Endothelial cell (in vitro differentiated cells): Measurements from ENCODE around the gene MALT1. TPM values are rescaled to one million over a fixed set of nuclear protein-coding genes. Genes with fewer than 3 reads are reported as not detected.

ENCODE experiments used
- DNase-seq: peaks from one replicate; pipeline ENCODE4 v3.0.0; 2021; ENCODE audit warnings: low spot score
- H3K27ac Mint-ChIP-seq: one replicate; pipeline ENCODE4 v1.8.0; 2021; ENCODE audit warnings: mixed read lengths, inconsistent platforms; ENCODE audit not compliant: unreplicated experiment
- H3K27me3 Mint-ChIP-seq: one replicate; pipeline ENCODE4 v1.8.0; 2021; ENCODE audit warnings: mild to moderate bottlenecking, moderate library complexity, mixed read lengths, inconsistent platforms; ENCODE audit not compliant: unreplicated experiment
- H3K36me3 Mint-ChIP-seq: one replicate; pipeline ENCODE4 v1.8.0; 2021; ENCODE audit warnings: mild to moderate bottlenecking, low read depth, mixed read lengths, inconsistent platforms; ENCODE audit not compliant: unreplicated experiment
- H3K4me1 Mint-ChIP-seq: one replicate; pipeline ENCODE4 v1.8.0; 2021; ENCODE audit warnings: mild to moderate bottlenecking, mixed read lengths, inconsistent platforms; ENCODE audit not compliant: unreplicated experiment
- H3K4me3 Mint-ChIP-seq: one replicate; pipeline ENCODE4 v1.8.0; 2021; ENCODE audit warnings: mild to moderate bottlenecking, mixed read lengths, inconsistent platforms; ENCODE audit not compliant: unreplicated experiment
- H3K9me3 Mint-ChIP-seq: one replicate; pipeline ENCODE4 v1.8.0; 2021; ENCODE audit warnings: mixed read lengths, inconsistent platforms; ENCODE audit not compliant: unreplicated experiment
- CTCF ChIP-seq: fragments of 200-600 bp; sonication (generic); IDR thresholded peaks from one replicate; pipeline ENCODE4 v1.5.0; 2021; ENCODE audit warnings: antibody characterized with exemption; ENCODE audit not compliant: unreplicated experiment
- total RNA-seq: library from RNA; stranded (reverse); fragmentation: NEBNext Ultra II Directional; extraction: Animal tissue kit (Norgen Biotek cat#: 25700); gene quantifications from one replicate; pipeline ENCODE4 v1.2.1, GENCODE V29; 2021; ENCODE audit not compliant: unreplicated experiment

The MALT1 gene
- total RNA-seq, 1 donor from 2014 or later: 17.3 TPM

- H3K9me3 Mint-ChIP-seq: no peaks in the 10 kb centered on the region
- peaks cover 2% of the 10 kb centered on the region for H3K27me3 Mint-ChIP-seq
- no peak overlapping the region for H3K4me3 Mint-ChIP-seq
- H3K36me3 Mint-ChIP-seq: no peaks in the 10 kb centered on the region
- H3K4me1 Mint-ChIP-seq: peaks cover 3% of the 10 kb centered on the region
- DNase-seq: no peak
- H3K27ac Mint-ChIP-seq: no peak overlapping the region
- TF ChIP-seq CTCF: no peak
Observed at GRCh38 chr18:58660915-58661314, 10.3 kb upstream of the MALT1 start.

GRCh38 chr18:58661423-58661822 is 9.8 kb upstream of the MALT1 start:
- Mint-ChIP-seq H3K36me3 (no peaks in the 10 kb centered on the region), H3K27me3 (peaks cover 2% of the 10 kb centered on the region), H3K27ac (no peak overlapping the region), H3K4me3 (no peak overlapping the region), H3K9me3 (no peaks in the 10 kb centered on the region), H3K4me1 (peaks cover 3% of the 10 kb centered on the region)
- no peak for TF ChIP-seq CTCF
- no peak for DNase-seq

GRCh38 chr18:58662118-58662517 is 9.1 kb upstream of the MALT1 start:
- DNase-seq: no peak
- no peak for TF ChIP-seq CTCF
- peaks cover 3% of the 10 kb centered on the region for H3K4me1 Mint-ChIP-seq

GRCh38 chr18:58666176-58666575 is 5.1 kb upstream of the MALT1 start:
- peaks cover 2% of the 10 kb centered on the region for H3K27me3 Mint-ChIP-seq
- peaks cover 20% of the 10 kb centered on the region for H3K4me1 Mint-ChIP-seq
- TF ChIP-seq CTCF: no peak
- H3K9me3 Mint-ChIP-seq: no peaks in the 10 kb centered on the region
- no peak for DNase-seq
- no peak overlapping the region for H3K4me3 Mint-ChIP-seq
- no peak overlapping the region for H3K27ac Mint-ChIP-seq
- peaks cover 3% of the 10 kb centered on the region for H3K36me3 Mint-ChIP-seq

More at GRCh38 chr18:58662118-58662517, 9.1 kb upstream of the MALT1 start:
- H3K36me3 Mint-ChIP-seq: no peaks in the 10 kb centered on the region
- H3K4me3 Mint-ChIP-seq: no peak overlapping the region
- H3K27me3 Mint-ChIP-seq: peaks cover 2% of the 10 kb centered on the region
- H3K9me3 Mint-ChIP-seq: no peaks in the 10 kb centered on the region
- no peak overlapping the region for H3K27ac Mint-ChIP-seq

GRCh38 chr18:58668211-58668610 is 3.1 kb upstream of the MALT1 start:
- no peak overlapping the region for H3K4me3 Mint-ChIP-seq
- H3K36me3 Mint-ChIP-seq: peaks cover 3% of the 10 kb centered on the region
- H3K27ac Mint-ChIP-seq: no peak overlapping the region
- H3K9me3 Mint-ChIP-seq: no peaks in the 10 kb centered on the region
- TF ChIP-seq CTCF: no peak
- no peak for DNase-seq
- peaks cover 2% of the 10 kb centered on the region for H3K27me3 Mint-ChIP-seq
- peaks cover 20% of the 10 kb centered on the region for H3K4me1 Mint-ChIP-seq
